COLO668 (cell line): Measurements from ENCODE around the gene SERPINB6.
"Not testable (repeated sequence)": the region's sequence is repeated elsewhere in the genome, so short reads cannot be mapped to it uniquely, and the experiment has no call there.

Source experiments
- DNase-seq: peaks from one replicate; lab custom pipeline; 2025; ENCODE audit not compliant: unreplicated experiment; lab: John Stamatoyannopoulos, UW

Gene SERPINB6

DNA sequence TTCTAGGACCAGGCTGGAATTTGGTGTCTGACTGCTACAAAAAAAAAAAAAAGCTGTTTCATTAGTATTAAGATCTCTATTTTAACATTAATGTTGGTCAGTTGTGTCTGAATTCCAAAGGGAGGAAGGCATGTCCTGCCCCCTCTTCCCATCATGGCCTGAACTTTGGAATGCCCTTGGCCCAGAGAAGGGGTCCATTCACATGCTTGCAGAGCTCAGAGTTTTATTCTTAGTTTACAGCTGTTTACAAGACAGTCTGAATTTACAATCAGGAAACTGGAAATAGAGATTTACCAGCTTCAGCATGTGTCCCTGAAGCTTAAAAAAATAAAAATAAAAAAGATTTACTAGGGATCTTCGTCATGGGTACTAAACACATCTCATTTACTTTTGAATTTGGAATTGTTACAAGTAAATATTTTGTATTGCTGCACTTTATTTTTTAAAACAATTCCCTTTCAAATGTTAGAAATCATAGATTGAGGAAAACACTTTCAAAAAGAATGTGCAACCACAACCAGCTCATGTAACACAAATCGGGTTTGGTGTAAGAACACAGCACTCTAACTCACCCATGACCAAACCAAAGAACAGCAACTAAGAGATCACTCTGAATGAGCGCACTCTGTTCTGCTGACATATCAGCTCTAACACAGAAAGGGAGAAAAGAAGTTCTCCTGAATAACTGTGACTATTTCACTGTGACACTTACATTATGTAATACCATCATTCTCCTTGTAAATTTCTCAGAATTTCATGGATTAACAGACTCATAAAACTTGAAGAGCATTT, 6.6 kb upstream of the SERPINB6 start:
- DNase-seq: no peak

DNA sequence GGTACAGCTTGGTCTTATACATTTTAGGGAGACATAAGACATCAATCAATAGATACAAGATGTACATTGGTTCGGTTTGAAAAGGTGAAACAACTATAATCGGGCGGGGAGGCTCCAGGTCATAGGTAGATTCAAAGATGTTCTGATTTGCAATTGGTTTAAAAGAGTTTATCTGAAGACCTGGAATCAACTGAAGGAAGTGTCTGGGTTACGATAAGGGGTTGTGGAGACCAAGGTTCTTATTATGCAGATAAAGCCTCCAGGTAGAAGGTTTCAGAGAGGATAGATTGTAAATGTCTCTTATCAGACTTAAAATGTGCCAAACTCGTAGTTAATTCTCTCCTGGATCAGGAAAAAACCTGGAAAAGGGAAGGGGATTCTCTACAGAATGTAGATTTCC, 5.9 kb upstream of the SERPINB6 start:
- DNase-seq: no peak

DNA sequence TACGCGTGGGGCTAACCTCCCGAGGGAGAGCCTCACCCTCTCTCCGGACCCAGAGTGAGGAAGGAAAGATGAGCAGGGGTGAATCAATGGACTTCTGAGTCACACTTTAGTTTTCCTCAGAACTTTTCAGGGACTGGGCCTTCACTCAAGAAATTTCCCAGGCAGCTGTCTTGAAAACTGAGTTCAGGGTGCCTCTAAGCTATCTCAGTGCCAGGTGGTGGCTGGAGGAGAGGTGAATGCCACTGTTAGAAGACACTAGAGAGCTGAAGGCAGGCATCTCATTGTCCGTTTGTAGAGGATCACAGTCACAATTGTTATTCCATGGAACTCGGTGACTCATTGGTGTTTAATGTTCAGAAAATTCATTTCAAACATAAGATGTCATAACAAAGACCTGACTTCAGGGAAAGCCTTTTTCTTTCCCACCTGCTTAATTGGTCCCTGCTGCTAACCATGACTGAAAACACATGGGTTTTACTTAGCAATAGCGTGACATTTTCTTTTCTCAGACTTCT, 5.3 kb upstream of the SERPINB6 start:
- DNase-seq: no peak

DNA sequence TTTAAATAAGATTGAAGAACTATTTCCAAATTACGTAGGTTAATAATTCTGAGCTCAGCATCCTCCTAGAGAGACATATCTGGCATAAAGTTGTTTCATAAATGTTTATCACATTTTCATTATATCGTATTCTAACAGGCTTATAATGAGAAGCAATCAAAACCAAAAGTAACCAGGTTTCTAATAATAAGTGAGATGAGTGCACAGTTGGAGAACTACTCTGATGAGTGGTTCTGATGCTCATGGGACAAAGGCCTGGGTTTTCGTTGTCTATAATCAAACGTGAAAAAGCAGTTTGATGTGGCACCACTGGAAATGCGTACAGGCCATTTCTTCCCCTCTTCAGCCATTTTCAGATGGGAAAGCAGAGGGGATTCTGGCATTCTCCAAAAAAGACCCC, 4.7 kb upstream of the SERPINB6 start:
- no peak for DNase-seq

DNA sequence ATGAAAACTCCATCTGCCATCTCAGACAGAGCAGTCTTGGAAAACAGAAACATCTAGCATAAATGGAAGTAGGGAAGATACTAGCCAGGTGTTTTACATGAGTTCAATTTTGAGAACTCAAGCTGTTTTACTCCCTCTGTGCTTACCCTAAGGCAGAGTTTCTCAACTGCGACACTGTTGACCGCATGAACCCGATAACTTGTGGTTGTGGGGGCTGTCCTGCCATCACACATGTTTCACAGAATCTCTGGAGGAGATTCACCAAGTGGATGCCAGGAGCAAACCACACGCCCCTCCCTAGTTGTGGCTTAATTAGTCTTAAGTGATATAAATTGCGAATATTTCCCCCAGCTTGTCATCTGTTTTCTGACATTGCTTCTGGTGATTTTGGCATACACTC, 2.3 kb upstream of the SERPINB6 start:
- no peak for DNase-seq

DNA sequence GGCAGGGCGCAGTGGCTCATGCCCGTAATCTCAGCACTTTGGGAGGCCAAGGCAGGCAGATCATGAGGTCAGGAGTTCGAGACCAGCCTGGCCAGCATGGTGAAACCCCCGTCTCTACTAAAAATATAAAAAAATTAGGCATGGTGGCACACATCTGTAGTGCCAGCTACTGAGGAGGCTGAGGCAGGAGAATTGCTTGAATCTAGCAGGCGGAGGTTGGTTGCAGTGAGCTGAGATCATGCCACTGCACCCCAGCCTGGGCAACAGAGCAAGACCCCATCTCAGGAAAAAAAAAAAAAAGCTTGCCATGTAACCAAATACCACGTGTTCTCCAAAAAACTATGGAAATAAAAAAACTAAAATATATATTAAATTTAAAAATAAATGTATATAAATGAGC, 1.8 kb upstream of the SERPINB6 start:
- not testable (repeated sequence) for DNase-seq

DNA sequence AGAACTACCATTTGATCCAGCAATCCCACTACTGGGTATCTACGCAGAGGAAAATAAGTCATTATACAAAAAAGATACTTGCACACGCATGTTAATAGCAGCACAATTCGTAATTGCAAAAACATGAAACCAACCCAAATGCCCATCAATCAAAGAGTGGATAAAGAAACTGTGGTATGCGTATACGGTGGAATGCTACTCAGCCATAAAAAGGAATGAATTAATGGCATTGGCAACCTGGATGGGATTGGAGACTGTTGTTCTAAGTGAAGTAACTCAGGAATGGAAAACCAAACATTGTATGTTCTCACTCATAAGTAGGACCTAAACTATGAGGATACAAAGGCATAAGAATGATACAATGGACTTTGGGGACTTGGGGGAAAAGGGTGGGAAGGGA, 1.3 kb upstream of the SERPINB6 start:
- not testable (repeated sequence) for DNase-seq

DNA sequence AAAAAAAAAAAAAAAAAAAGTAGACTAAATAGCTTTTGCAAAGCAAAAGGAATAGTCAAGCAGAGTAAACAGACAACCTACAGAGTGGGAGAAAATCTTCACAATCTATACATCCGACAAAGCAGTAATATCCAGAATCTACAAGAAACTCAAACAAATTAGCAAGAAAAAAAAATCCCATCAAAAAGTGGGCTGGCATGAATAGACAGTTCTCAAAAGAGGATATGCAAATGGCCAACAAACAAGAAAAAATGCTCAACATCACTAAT, 786 bp upstream of the SERPINB6 start:
- not testable (repeated sequence) for DNase-seq

DNA sequence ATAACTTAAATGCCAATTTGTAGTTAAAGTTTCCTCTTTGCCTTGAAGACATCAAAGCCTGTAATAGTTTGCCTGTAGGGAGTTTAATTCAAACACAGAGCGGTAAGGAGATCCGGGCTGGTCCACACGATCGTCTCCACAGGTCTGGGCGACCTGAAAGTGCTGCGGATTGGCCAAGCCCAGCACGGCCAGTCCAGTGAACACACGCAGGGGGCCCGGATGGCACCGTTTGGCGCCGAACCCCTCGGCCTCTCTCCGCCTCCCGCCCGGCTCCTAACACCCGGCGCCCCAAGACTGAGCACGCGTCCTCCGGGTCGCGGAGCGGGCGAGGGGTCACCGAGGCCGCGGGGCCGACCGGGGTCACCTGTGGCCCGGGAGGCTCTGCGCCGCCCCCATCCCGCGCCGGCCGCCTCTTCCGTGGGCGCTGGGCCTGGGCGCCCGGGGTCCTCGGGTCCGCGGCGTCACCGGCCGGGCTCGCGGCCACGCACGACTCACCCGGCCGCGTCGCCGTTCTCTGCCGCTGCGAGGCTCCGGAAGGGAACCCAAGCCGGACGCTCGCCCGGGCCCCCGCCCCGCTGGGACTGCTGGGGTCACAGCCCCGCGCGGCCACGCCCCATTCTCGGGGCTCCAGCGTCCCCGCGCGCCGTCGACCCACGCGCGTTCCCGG, 481 bp downstream of the SERPINB6 start:
- DNase-seq: peak; percentile 52

DNA sequence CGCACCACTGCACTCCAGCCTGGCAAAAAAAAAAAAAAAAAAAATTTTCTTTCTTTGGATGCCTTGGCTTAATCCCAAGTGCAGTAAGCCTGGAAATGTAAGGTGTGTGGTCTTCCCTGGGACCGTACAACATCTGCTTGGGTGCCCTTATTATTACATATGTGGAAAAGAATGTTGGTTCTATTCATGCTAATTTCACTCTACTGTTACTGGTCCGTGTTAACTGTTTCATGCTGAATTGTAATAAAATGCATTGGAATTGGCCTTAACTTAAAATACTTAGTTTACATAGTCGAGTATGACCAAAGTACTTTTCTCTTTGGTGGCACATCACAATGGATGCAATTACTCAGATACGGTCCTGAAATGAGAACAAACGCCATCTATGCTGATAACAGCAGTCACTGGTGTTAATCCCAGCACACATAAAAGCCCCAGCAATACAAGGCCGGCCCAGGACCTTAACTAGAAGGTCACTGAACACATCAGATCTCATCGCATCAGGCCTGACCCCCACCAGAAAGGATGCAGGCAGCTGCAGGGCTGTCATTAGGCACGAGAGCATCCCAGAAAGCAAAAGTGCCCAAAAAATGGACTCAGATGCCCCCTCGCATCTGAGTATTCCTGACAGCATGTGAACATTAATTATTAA, 1.2 kb downstream of the SERPINB6 start:
- no peak for DNase-seq

DNA sequence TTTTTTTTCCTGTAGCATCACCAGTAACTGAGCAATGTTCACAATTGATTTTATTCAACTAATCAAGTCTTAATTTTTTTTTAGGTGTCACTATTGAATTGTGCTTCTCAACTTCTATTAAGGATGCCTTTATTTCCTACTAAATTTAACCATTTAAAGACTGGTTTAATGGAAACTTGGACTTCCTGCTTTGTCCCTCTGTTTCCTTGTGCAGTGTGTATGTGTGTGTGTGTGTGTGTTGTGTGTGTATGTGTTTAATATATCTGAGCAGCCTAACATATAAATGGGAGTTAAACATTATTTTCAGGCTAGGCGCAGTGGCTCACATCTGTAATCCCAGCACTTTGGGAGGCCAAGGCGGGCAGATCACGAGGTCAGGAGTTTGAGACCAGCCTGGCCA, 1.8 kb downstream of the SERPINB6 start:
- no peak for DNase-seq

DNA sequence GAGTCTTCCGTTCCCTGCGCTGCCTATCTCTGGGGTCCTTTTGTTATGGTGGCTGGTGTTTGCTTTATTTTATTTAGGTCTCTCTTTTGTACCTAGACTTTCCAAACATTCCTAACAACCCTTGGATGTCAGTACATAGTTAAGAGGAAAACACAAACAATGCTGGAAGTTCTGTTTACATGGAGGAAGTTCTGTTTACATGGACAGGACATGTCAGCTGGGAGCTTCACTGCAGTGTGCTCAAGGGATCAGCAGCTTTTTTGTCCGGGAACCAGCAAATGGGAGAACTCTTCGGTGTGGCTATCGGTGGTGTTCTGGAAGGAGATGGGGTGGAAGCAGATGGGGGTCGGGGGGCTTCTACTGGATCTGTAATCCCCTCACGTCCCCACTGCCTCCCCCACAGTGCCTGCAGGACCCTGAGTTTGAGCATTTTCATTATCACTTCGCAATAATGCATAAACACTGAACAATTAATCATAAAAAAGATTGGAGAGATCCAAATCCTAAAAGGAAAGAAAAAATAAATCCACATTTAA, 2.7 kb downstream of the SERPINB6 start:
- DNase-seq: no peak

DNA sequence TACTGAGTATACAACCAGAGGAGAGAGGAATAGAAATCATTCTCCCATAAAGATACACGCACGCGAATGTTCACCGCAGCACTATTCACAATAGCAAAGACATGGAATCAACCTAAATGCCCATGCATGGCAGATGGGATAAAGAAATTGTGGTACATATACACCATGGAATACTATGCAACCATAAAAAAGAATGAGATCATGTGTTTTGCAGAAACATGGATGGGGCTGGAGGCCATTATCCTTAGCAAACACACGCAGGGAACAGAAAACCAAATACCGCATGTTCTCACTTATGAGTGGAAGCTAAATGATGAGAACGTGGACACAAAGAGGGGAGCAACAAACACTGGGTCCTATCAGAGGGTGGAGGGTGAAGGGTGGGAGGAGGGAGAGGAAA, 3.4 kb downstream of the SERPINB6 start:
- DNase-seq: no peak

DNA sequence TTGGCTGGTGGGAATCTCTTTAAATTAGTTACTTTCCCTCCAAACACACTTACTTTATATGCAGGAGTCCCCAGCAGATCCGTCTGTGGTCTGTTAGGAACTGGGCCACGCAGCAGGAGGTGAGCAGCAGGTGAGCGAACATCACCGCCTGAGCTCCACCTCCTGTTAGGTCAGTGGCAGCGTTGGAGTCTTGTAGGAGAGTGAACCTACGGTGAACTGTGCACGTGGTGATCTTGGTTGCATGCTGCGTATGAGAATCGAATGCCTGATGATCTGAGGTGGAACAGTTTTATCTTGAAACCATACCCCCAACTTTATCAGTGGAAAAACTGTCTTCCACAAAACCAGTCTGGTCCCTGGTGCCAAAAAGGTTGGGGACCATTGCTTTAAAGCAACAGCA, 5.0 kb downstream of the SERPINB6 start:
- no peak for DNase-seq

DNA sequence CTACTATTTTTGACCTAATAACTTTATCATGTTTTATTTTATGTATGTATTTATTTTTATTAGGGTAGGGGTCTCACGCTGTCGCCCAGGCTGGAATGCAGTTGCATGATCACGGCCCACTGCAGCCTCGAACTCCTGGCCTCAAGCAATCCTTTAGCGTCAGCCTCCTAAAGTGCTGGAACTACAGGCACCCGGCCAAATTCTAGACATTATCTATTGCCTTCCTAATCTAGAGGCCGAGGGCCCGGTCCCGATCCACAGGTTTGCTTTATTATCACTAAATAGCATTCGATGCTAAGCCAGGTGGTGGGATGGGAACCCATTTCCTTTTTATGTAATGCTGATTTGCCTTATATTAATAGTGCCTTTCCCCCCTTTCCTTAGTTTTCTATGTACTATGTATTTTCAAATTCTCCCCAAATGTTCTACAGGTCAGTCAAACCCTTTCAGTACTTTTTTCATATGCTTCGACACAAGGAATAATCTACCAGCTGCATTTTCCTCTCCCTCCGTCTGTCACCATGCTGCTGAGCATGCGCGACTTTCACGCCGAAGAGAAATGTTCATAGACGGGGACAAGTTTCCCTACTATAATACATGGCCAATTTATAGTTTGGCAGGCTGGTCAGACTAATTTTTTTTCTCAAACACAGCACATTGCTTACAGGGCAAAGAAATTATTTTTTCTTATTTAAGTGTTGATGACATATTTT, 6.4 kb downstream of the SERPINB6 start:
- no peak for DNase-seq

DNA sequence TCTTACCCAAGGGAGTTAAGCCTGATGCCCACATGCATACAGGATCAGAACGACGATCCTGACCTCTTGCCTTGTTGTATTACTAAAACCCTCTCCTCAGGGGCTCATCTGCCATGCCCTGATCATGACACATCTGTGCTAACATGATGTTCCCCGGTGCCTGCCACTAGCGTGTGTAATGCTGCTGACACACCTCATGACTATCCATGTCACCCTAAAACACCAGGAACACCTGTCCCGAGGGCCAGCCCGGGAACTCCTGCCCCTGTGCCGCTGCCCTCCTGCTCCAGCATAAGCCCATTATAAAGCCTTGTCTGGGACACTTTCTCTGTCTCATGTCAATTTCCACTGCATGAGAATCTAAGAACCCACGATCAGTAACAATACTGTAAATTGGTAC, 7.6 kb downstream of the SERPINB6 start:
- DNase-seq: no peak

DNA sequence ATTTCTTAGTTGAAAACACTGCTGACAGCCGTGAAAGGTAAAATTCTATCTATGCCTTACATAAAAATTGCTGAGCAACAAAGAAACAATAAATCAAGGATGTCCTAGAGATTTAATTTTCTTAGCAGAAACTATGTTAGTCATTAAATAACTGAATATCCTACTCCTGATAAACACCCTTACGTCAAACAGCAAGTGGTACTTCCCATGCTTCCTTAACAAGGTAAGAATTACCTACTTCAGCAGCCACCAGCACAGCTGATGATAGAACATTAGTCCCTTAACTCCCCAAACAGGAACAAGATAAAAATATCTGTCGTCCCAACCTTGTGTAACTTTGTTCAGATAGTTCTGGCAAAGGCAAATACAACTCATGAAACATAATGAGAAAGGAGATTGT, 8.7 kb downstream of the SERPINB6 start:
- DNase-seq: no peak

DNA sequence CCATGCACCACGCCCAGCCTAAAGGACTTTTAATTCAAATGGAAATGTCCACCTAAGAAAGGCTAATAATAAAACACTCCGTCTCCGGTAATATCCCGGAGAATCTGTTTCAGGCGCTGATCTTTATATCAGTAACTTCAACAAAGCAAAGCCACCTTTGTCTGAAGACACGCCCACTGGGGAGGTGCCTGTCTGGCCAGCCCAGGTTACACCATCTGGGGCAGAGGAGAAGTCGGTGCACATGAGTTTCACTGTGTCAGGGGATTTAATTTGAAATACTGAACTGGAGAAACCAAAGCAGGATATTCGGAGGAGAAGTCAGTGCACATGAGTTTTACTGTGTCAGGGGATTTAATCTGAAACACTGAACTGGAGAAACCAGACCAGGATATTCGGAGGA, 9.4 kb downstream of the SERPINB6 start:
- no peak for DNase-seq

DNA sequence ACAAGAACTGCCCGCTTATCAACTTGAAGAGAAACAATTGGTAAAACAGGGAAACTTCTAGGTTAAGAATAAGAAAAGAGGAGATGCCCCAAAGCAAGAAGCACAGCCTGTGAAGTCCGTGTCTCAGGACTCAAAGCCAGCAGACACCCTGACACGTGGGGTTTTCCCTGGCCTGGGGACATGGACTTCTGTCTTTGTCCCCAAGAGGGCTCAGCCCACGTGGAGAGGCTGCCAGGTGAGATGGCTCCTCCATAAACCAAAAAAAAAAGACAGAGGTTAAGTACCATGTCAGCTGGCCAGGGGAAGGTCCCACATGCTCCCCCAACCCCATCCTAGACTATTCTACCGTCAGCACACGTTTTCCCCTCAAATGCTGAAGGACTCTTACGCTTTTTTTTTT, 9.9 kb downstream of the SERPINB6 start:
- DNase-seq: no peak

DNA sequence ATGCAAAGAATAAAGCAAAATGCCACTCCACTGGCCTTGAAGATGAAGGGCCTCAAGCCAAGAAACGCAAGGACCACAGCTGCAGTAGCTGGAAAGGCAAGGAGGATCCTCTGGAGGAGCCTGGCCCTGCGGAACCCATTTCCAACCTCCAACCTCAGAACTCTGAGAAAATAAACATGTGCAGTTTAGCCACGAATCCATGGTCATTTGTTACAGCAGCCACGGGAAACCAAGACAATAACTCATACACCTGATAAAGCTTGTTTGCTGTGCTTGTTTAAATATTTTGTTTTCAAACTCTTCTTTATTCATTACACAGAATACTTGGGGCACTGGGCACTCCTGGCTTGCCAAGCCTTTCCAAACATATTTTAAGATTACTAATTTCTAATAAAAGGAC, 10.4 kb downstream of the SERPINB6 start:
- DNase-seq: no peak

DNA sequence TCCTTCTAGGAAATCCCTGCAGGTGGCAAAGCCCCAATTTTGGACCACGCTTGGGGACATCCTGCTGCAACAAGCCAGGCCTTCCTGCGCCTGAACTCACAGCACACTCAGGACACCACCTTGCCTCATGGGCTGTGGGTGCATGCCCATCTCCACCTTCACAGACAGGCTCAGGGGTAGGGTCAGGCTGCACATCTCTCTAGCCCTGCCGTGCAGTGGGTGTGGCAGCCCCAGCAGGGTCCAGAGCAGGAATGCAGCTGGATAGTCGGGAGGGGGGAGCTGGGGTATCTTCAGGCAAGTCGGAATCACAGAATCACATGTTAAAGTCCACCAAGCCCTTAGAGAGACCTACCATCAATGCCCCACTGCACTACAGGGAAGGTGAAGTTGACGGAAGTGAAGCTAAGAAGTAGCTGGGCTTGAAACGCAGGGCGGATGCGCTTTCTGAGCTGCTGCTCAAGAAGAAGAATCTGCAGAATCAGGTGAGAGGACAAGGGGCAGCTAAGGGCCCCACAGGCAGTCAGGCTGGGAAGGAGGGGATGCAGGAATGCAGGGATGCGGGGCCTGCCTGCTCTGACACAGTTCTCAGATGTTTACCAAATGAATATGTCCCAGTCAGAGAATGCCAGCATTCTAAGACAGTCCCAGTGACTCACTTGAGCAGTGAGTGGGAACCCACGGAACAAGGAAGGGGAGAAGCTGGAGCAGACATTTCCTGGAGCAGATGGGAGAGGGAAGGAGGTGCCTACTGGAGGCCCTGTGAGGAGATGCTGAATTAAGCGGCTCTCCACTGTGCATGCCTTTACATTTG, 11.3 kb downstream of the SERPINB6 start:
- no peak for DNase-seq
